ENCODE results near the gene PTGES.

GRCh38 chr9:129713402-129713679 is 39.5 kb downstream of the PTGES start:
- TF ChIP-seq CTCF (conservative IDR thresholded peaks at IDR 0.05 in 1 of 2, IDR thresholded peaks at IDR 0.05 in 1 of 2; ENCODE audit: low read depth in 1 of 2, low read length in 2 of 2) (no peak), EZH2 (IDR thresholded peaks at IDR 0.05; ENCODE audit: low read length, missing control alignments) (no peak)

All from fibroblast of lung (primary cell).